ENCODE measurements around the gene NIF3L1.
A peak's percentile ranks its signal among the peaks of the same experiment; 100 is the strongest.

The NIF3L1 gene

GRCh38 chr2:200888704-200889625, at the start of gene NIF3L1, which contains the start of gene PPIL3:
Gene NIF3L1, plus strand, starts transcription at chr2:200889371. Its CDS starts 2,573 bp downstream, at chr2:200891944.
Gene PPIL3, minus strand, starts transcription at chr2:200889077. Its CDS starts 1,462 bp downstream, at chr2:200887615.
- H3K4me3 Mint-ChIP-seq: peak within 1 kb of the TSS; percentile 97
- H3K27ac Mint-ChIP-seq: peak within 1 kb of the TSS; percentile 99
- peaks cover 45% of the 10 kb centered on the region for H3K4me1 Mint-ChIP-seq (ENCODE audit: low read depth)
- DNase-seq (ENCODE audit: low spot score): peak; percentile 98
- no peaks in the 10 kb centered on the region for H3K27me3 Mint-ChIP-seq (ENCODE audit: low read depth)
- H3K36me3 Mint-ChIP-seq (ENCODE audit: low read depth): peaks cover 34% of the 10 kb centered on the region
- no peaks in the 10 kb centered on the region for H3K9me3 Mint-ChIP-seq

- H3K4me1 Mint-ChIP-seq (ENCODE audit: low read depth): no peaks in the 10 kb centered on the region
- DNase-seq (ENCODE audit: low spot score): no peak
- H3K27me3 Mint-ChIP-seq (ENCODE audit: low read depth): peaks cover 4% of the 10 kb centered on the region
- peaks cover 3% of the 10 kb centered on the region for H3K36me3 Mint-ChIP-seq (ENCODE audit: low read depth)
- H3K9me3 Mint-ChIP-seq: peaks cover 13% of the 10 kb centered on the region
- H3K27ac Mint-ChIP-seq: no peak overlapping the region
- H3K4me3 Mint-ChIP-seq: no peak overlapping the region
These were observed 49.7 kb upstream of the NIF3L1 start for GRCh38 chr2:200839513-200839912.

GRCh38 chr2:200843993-200844948, 44.9 kb upstream of the NIF3L1 start:
- Mint-ChIP-seq H3K27me3 (ENCODE audit: low read depth) (peaks cover 4% of the 10 kb centered on the region), H3K9me3 (no peaks in the 10 kb centered on the region), H3K4me3 (no peak overlapping the region), H3K27ac (no peak overlapping the region), H3K36me3 (ENCODE audit: low read depth) (no peaks in the 10 kb centered on the region), H3K4me1 (ENCODE audit: low read depth) (no peaks in the 10 kb centered on the region)
- no peak for DNase-seq (ENCODE audit: low spot score)

GRCh38 chr2:200845194-200845593, 44.0 kb upstream of the NIF3L1 start:
- Mint-ChIP-seq H3K9me3 (no peaks in the 10 kb centered on the region), H3K27me3 (ENCODE audit: low read depth) (peaks cover 4% of the 10 kb centered on the region), H3K36me3 (ENCODE audit: low read depth) (no peaks in the 10 kb centered on the region), H3K4me3 (no peak overlapping the region), H3K4me1 (ENCODE audit: low read depth) (no peaks in the 10 kb centered on the region), H3K27ac (no peak overlapping the region)
- DNase-seq (ENCODE audit: low spot score): no peak

GRCh38 chr2:200845669-200846325, 43.4 kb upstream of the NIF3L1 start:
- Mint-ChIP-seq H3K27me3 (ENCODE audit: low read depth) (peaks cover 4% of the 10 kb centered on the region), H3K27ac (no peak overlapping the region), H3K36me3 (ENCODE audit: low read depth) (peaks cover 6% of the 10 kb centered on the region), H3K4me3 (no peak overlapping the region), H3K9me3 (no peaks in the 10 kb centered on the region), H3K4me1 (ENCODE audit: low read depth) (no peaks in the 10 kb centered on the region)
- no peak for DNase-seq (ENCODE audit: low spot score)

GRCh38 chr2:200847269-200847668, 41.9 kb upstream of the NIF3L1 start:
- no peak overlapping the region for H3K27ac Mint-ChIP-seq
- H3K27me3 Mint-ChIP-seq (ENCODE audit: low read depth): peaks cover 4% of the 10 kb centered on the region
- no peak for DNase-seq (ENCODE audit: low spot score)
- no peaks in the 10 kb centered on the region for H3K4me1 Mint-ChIP-seq (ENCODE audit: low read depth)
- H3K9me3 Mint-ChIP-seq: no peaks in the 10 kb centered on the region
- no peak overlapping the region for H3K4me3 Mint-ChIP-seq
- peaks cover 21% of the 10 kb centered on the region for H3K36me3 Mint-ChIP-seq (ENCODE audit: low read depth)

- no peak for DNase-seq (ENCODE audit: low spot score)
- Mint-ChIP-seq H3K4me3 (no peak overlapping the region), H3K4me1 (ENCODE audit: low read depth) (no peaks in the 10 kb centered on the region), H3K36me3 (ENCODE audit: low read depth) (peaks cover 27% of the 10 kb centered on the region), H3K27ac (no peak overlapping the region), H3K27me3 (ENCODE audit: low read depth) (peaks cover under 1% of the 10 kb centered on the region), H3K9me3 (no peaks in the 10 kb centered on the region)
These were observed 41.2 kb upstream of the NIF3L1 start for GRCh38 chr2:200847939-200848338.

- no peak for DNase-seq (ENCODE audit: low spot score)
- H3K4me3 Mint-ChIP-seq: no peak overlapping the region
These were observed 38.5 kb upstream of the NIF3L1 start for GRCh38 chr2:200850512-200851256.

GRCh38 chr2:200851398-200852248, 37.5 kb upstream of the NIF3L1 start:
- Mint-ChIP-seq H3K36me3 (ENCODE audit: low read depth) (peaks cover 49% of the 10 kb centered on the region), H3K4me1 (ENCODE audit: low read depth) (peaks cover 3% of the 10 kb centered on the region), H3K27ac (no peak overlapping the region), H3K4me3 (no peak overlapping the region), H3K27me3 (ENCODE audit: low read depth) (no peaks in the 10 kb centered on the region), H3K9me3 (no peaks in the 10 kb centered on the region)
- no peak for DNase-seq (ENCODE audit: low spot score)

More at GRCh38 chr2:200850512-200851256, 38.5 kb upstream of the NIF3L1 start:
- H3K4me1 Mint-ChIP-seq (ENCODE audit: low read depth): no peaks in the 10 kb centered on the region
- no peaks in the 10 kb centered on the region for H3K27me3 Mint-ChIP-seq (ENCODE audit: low read depth)
- H3K36me3 Mint-ChIP-seq (ENCODE audit: low read depth): peaks cover 43% of the 10 kb centered on the region
- no peak overlapping the region for H3K27ac Mint-ChIP-seq
- no peaks in the 10 kb centered on the region for H3K9me3 Mint-ChIP-seq

GRCh38 chr2:200852605-200853004, 36.6 kb upstream of the NIF3L1 start:
- peaks cover 7% of the 10 kb centered on the region for H3K4me1 Mint-ChIP-seq (ENCODE audit: low read depth)
- H3K27ac Mint-ChIP-seq: peak overlapping the region; percentile 20
- no peak for DNase-seq (ENCODE audit: low spot score)
- no peak overlapping the region for H3K4me3 Mint-ChIP-seq
- H3K27me3 Mint-ChIP-seq (ENCODE audit: low read depth): no peaks in the 10 kb centered on the region
- peaks cover 59% of the 10 kb centered on the region for H3K36me3 Mint-ChIP-seq (ENCODE audit: low read depth)
- H3K9me3 Mint-ChIP-seq: no peaks in the 10 kb centered on the region

GRCh38 chr2:200856806-200857205, 32.4 kb upstream of the NIF3L1 start:
- DNase-seq (ENCODE audit: low spot score): no peak
- H3K4me1 Mint-ChIP-seq (ENCODE audit: low read depth): peaks cover 27% of the 10 kb centered on the region
- no peak overlapping the region for H3K4me3 Mint-ChIP-seq
- H3K36me3 Mint-ChIP-seq (ENCODE audit: low read depth): peaks cover 80% of the 10 kb centered on the region
- no peaks in the 10 kb centered on the region for H3K9me3 Mint-ChIP-seq
- no peaks in the 10 kb centered on the region for H3K27me3 Mint-ChIP-seq (ENCODE audit: low read depth)
- H3K27ac Mint-ChIP-seq: no peak overlapping the region

- H3K36me3 Mint-ChIP-seq (ENCODE audit: low read depth): peaks cover 78% of the 10 kb centered on the region
- H3K9me3 Mint-ChIP-seq: no peaks in the 10 kb centered on the region
These were observed 28.9 kb upstream of the NIF3L1 start for GRCh38 chr2:200860092-200860795.

More at GRCh38 chr2:200860092-200860795, 28.9 kb upstream of the NIF3L1 start:
- no peak for DNase-seq (ENCODE audit: low spot score)
- H3K27me3 Mint-ChIP-seq (ENCODE audit: low read depth): no peaks in the 10 kb centered on the region
- H3K4me1 Mint-ChIP-seq (ENCODE audit: low read depth): peaks cover 35% of the 10 kb centered on the region
- peak overlapping the region; percentile 83 for H3K27ac Mint-ChIP-seq
- H3K4me3 Mint-ChIP-seq: peak overlapping the region; percentile 95

All from T-helper 2 cell treated with Interferon-gamma antibody and Interleukin-4, amounts not matched to agents 5 μg/mL and 100 μg/mL, for 36 hours (primary cell).